Upper lobe of left lung (tissue), 6 donors: Measurements from ENCODE around the gene SIRPB2. TPM values are rescaled to one million over a fixed set of nuclear protein-coding genes. Genes with fewer than 3 reads are reported as not detected.
"Not testable (repeated sequence)": the region's sequence is repeated elsewhere in the genome, so short reads cannot be mapped to it uniquely, and the experiment has no call there.

Source experiments
- ATAC-seq, 2 donors: fragments of 200-7000 bp; cut with Tn5 transposase; one replicate each; pipeline ENCODE4 v1.9.1; 2022; ENCODE audit warnings: mild to moderate bottlenecking in 2 of 2, moderate library complexity in 2 of 2; ENCODE audit not compliant: low FRiP score in 2 of 2
- DNase-seq, 2 donors: peaks; one replicate each; pipeline ENCODE4 v3.0.0-alpha.2; 2019 to 2020
- H3K27ac ChIP-seq, 4 donors: fragments of 200-600 bp; sonication (generic); one replicate each; pipeline ENCODE4 v1.5.1; 2016 to 2019
- H3K27me3 ChIP-seq, 4 donors: fragments of 200-600 bp; sonication (generic); one replicate each; pipeline ENCODE4 v1.5.1; 2017 to 2019
- H3K36me3 ChIP-seq, 4 donors: fragments of 200-600 bp; sonication (generic); one replicate each; pipeline ENCODE4 v1.5.1; 2016 to 2019
- H3K4me1 ChIP-seq, 4 donors: fragments of 200-600 bp; sonication (generic); one replicate each; pipeline ENCODE4 v1.5.1; 2018 to 2019
- H3K4me3 ChIP-seq, 4 donors: fragments of 200-600 bp; sonication (generic); one replicate each; pipeline ENCODE4 v1.5.1; 2017 to 2019; ENCODE audit warnings: mild to moderate bottlenecking in 2 of 4, moderate library complexity in 1 of 4
- H3K9me3 ChIP-seq, 4 donors: fragments of 200-600 bp; sonication (generic); one replicate each; pipeline ENCODE4 v1.5.1; 2018 to 2019
- EP300 ChIP-seq, 4 donors: sonication (generic); formaldehyde crosslinking; IDR thresholded peaks; one replicate each; pipeline ENCODE4 v1.5.1; 2017; ENCODE audit warnings: antibody characterized with exemption in 4 of 4, control low read depth in 2 of 4
- POLR2A ChIP-seq, 4 donors: fragments of 450-650 bp; IDR thresholded peaks; one replicate each; pipeline ENCODE4 v1.5.1; 2016 to 2017; ENCODE audit warnings: antibody characterized with exemption in 4 of 4, mild to moderate bottlenecking in 2 of 4
- POLR2AphosphoS5 ChIP-seq, 2 donors: sonication (generic); formaldehyde crosslinking; IDR thresholded peaks; one replicate each; pipeline ENCODE4 v1.5.1; 2017; ENCODE audit warnings: antibody characterized with exemption in 2 of 2
- WGBS, 2 donors: methylation state at CpG; one replicate each; pipeline ENCODE4 v1.1.5; 2017 to 2018; 5-methylcytosine and 5-hydroxymethylcytosine counted together
- total RNA-seq, 6 donors: library from RNA; depleted of rRNA in 4 of 6; stranded (reverse); fragments of >200 nt in 4 of 6; gene quantifications; one replicate each; pipeline versions ENCODE4 v1.1.0 to v1.2.1, GENCODE V29; 2016 to 2021
- TF ChIP-seq, protein P1 (sequence below), 6 experiments: fragments of 450-650 bp in 4 of 6; fragments of 200-600 bp in 2 of 6; sonication (generic) in 2 of 6; IDR thresholded peaks; one replicate each; pipeline ENCODE4 v1.5.1; 2016 to 2019; ENCODE audit warnings: antibody characterized with exemption in 6 of 6
- donor health status: DM: no; HTN: no; CAD: no; lungs with moderate emphysema.
- donor health status: DM: no; HTN: yes; CAD: no; lungs with severe emphysema.

The SIRPB2 gene
- total RNA-seq, 6 donors from 2014 or later = 12.1 to 59.7 (median 23.8) TPM

- Histone ChIP-seq H3K27ac (no peak overlapping the region), H3K4me1 (no peaks in the 10 kb centered on the region), H3K4me3 (no peak overlapping the region), H3K36me3 (no peaks in the 10 kb centered on the region), H3K9me3 (no peaks in the 10 kb centered on the region), H3K27me3 (no peaks in the 10 kb centered on the region)
- TF ChIP-seq, protein P1, sequence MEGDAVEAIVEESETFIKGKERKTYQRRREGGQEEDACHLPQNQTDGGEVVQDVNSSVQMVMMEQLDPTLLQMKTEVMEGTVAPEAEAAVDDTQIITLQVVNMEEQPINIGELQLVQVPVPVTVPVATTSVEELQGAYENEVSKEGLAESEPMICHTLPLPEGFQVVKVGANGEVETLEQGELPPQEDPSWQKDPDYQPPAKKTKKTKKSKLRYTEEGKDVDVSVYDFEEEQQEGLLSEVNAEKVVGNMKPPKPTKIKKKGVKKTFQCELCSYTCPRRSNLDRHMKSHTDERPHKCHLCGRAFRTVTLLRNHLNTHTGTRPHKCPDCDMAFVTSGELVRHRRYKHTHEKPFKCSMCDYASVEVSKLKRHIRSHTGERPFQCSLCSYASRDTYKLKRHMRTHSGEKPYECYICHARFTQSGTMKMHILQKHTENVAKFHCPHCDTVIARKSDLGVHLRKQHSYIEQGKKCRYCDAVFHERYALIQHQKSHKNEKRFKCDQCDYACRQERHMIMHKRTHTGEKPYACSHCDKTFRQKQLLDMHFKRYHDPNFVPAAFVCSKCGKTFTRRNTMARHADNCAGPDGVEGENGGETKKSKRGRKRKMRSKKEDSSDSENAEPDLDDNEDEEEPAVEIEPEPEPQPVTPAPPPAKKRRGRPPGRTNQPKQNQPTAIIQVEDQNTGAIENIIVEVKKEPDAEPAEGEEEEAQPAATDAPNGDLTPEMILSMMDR (IDR thresholded peaks at IDR 0.05) = no peak
- TF ChIP-seq POLR2AphosphoS5 (IDR thresholded peaks at IDR 0.05) (no peak), EP300 (IDR thresholded peaks at IDR 0.05) (no peak), POLR2A (IDR thresholded peaks at IDR 0.05) (no peak)
- 86 to 88% methylated on average over 8 of the region's 8 CpGs for WGBS, 2 donors
- no peak for DNase-seq
- ATAC-seq = no peak
Observed at GRCh38 chr20:1499528-1500420, 8.6 kb upstream of the SIRPB2 start.

- not testable (repeated sequence) for DNase-seq, H3K36me3 ChIP-seq, H3K27me3 ChIP-seq, H3K27ac ChIP-seq, H3K4me3 ChIP-seq, ATAC-seq, H3K9me3 ChIP-seq, H3K4me1 ChIP-seq
- 95 to 99% methylated on average over 5 of the region's 5 CpGs for WGBS, 2 donors
Observed at GRCh38 chr20:1497371-1497770, 6.2 kb upstream of the SIRPB2 start.

DNA sequence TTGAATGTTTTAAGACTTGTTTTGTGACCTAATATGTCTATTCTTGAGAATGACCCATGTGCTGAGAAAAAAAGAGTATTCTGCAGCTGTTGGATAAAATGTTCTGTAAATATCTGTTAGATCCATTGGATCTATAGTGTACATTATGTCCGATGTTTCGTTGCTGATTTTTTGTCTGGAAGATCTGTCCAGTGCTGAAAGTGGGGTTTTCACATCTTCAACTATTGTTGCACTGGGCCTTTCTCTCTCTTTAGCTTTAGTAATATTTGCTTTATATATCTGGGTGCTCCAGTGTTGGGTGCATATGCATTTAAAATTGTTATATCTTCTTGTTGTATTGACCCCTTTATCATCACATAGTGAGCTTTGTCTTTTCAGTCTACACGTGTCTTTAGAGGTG lies 5.7 kb upstream of the SIRPB2 start:
- Histone ChIP-seq H3K4me3 (no peak overlapping the region), H3K27me3 (no peaks in the 10 kb centered on the region), H3K36me3 (no peaks in the 10 kb centered on the region), H3K4me1 (peaks cover 0 to 6% (median 1%) of the 10 kb centered on the region in 4 donors), H3K27ac (no peak overlapping the region), H3K9me3 (no peaks in the 10 kb centered on the region)
- no peak for DNase-seq
- no peak for TF ChIP-seq POLR2AphosphoS5 (IDR thresholded peaks at IDR 0.05)
- TF ChIP-seq, protein P1 (IDR thresholded peaks at IDR 0.05) = no peak
- TF ChIP-seq EP300 (IDR thresholded peaks at IDR 0.05) = no peak
- no peak for TF ChIP-seq POLR2A (IDR thresholded peaks at IDR 0.05)
- no peak for ATAC-seq
- WGBS, 2 donors = 89 to 91% methylated on average over 3 of the region's 3 CpGs

- ATAC-seq = no peak
- Histone ChIP-seq H3K27ac (no peak overlapping the region), H3K9me3 (no peaks in the 10 kb centered on the region), H3K4me3 (no peak overlapping the region), H3K4me1 (peaks cover 0 to 7% (median 6%) of the 10 kb centered on the region in 4 donors), H3K36me3 (no peaks in the 10 kb centered on the region), H3K27me3 (no peaks in the 10 kb centered on the region)
- no peak for DNase-seq
- 42 to 58% methylated on average over 3 of the region's 3 CpGs for WGBS, 2 donors
- TF ChIP-seq, protein P1 (IDR thresholded peaks at IDR 0.05) = no peak
- TF ChIP-seq POLR2AphosphoS5 (IDR thresholded peaks at IDR 0.05) = no peak
- no peak for TF ChIP-seq EP300 (IDR thresholded peaks at IDR 0.05)
- no peak for TF ChIP-seq POLR2A (IDR thresholded peaks at IDR 0.05)
Observed at GRCh38 chr20:1494436-1494835, 3.2 kb upstream of the SIRPB2 start.

- no peak for DNase-seq
- Histone ChIP-seq H3K27ac (peak overlapping the region in 1 of 4 donors; percentile 86), H3K4me1 (peaks cover 0 to 7% (median 6%) of the 10 kb centered on the region in 4 donors), H3K27me3 (no peaks in the 10 kb centered on the region), H3K4me3 (no peak overlapping the region), H3K36me3 (no peaks in the 10 kb centered on the region), H3K9me3 (no peaks in the 10 kb centered on the region)
- TF ChIP-seq, protein P1 (IDR thresholded peaks at IDR 0.05) = no peak
- WGBS, 2 donors = 81 to 93% methylated on average over 1 of the region's 1 CpG
- no peak for ATAC-seq
Observed at GRCh38 chr20:1493536-1493935, 2.3 kb upstream of the SIRPB2 start.
